K562 (cell line): ENCODE results near the gene SETDB2. TPM values are rescaled to one million over a fixed set of nuclear protein-coding genes. Genes with fewer than 3 reads are reported as not detected.

Experiments
- ATAC-seq: fragments of 200-7000 bp; cut with Tn5 transposase; 3 replicates; pipeline ENCODE4 v1.9.1; 2020; ENCODE audit warnings: moderate library complexity
- BruUV-seq: library from RNA; stranded (reverse); fragments of 400-500 nt; replicated peaks from 2 replicates; lab custom pipeline; 2021; lab: Mats Ljungman, UMichigan
- CTCF ChIA-PET: fragments of 300-600 bp; formaldehyde crosslinking; extraction: SDS; loops from one replicate; lab custom pipeline; 2021; ENCODE audit warnings: low intra/inter-chr PET ratio; lab: Yijun Ruan, JAX
- POLR2A ChIA-PET: fragments of 300-600, 350-650 bp; sonication (Branson Sonifier 250); formaldehyde crosslinking; extraction: SDS; loops from one replicate; lab custom pipeline; 2021; ENCODE audit warnings: antibody characterized with exemption, inconsistent platforms; lab: Yijun Ruan, JAX
- DNase-seq, 4 experiments: peaks; one replicate each; pipeline versions ENCODE4 v3.0.0 to v3.0.0-alpha.2; 2011 to 2018; ENCODE audit warnings: low spot score in 3 of 4, mixed read lengths in 3 of 4; ENCODE audit errors: extremely low read depth in 1 of 4
- FAIRE-seq: peaks from 2 replicates; lab custom pipeline; 2011; peaks lifted over from hg19 to GRCh38; lab: Jason Lieb, UNC
- H2AFZ ChIP-seq: 2 replicates; pipeline ENCODE4 v1.6.0; 2011; ENCODE audit warnings: low read depth, low read length, control low read depth, inconsistent platforms
- H3K27ac ChIP-seq: fragments of 200-600 bp; 3 replicates; pipeline ENCODE4 v1.8.0; 2011; ENCODE audit warnings: low read depth, mild to moderate bottlenecking, control low read depth, inconsistent platforms, low read length, moderate library complexity, mixed read lengths; ENCODE audit errors: extremely low read depth
- H3K27me3 ChIP-seq, 2 experiments: fragments of 300-600 bp in 1 of 2; 2 replicates in 1 of 2; 3 replicates in 1 of 2; pipeline versions ENCODE4 v1.6.0 to v1.8.0; 2011; ENCODE audit warnings: inconsistent platforms in 2 of 2, low read length in 2 of 2, mild to moderate bottlenecking in 1 of 2, mixed read lengths in 1 of 2, moderate library complexity in 1 of 2; ENCODE audit not compliant: control insufficient read depth in 2 of 2, insufficient read depth in 2 of 2
- H3K36me3 ChIP-seq: fragments of 300-600 bp; 3 replicates; pipeline ENCODE4 v1.8.0; 2011; ENCODE audit warnings: mild to moderate bottlenecking, low read length, inconsistent platforms; ENCODE audit not compliant: control insufficient read depth, insufficient read depth
- H3K4me1 ChIP-seq, 2 experiments: fragments of 200-600 bp in 1 of 2; replicated peaks in 1 of 2; 2 replicates in 1 of 2; 3 replicates in 1 of 2; pipeline versions ENCODE4 v1.5.1 to v1.8.0; 2011; ENCODE audit warnings: inconsistent platforms in 2 of 2, low read length in 2 of 2, mild to moderate bottlenecking in 1 of 2, mixed read lengths in 1 of 2, moderate library complexity in 1 of 2; ENCODE audit not compliant: control insufficient read depth in 2 of 2, insufficient read depth in 2 of 2
- H3K4me2 ChIP-seq: 2 replicates; pipeline ENCODE4 v1.6.1; 2011; ENCODE audit warnings: low read length, control low read depth, inconsistent platforms, mixed read lengths; ENCODE audit not compliant: insufficient read depth
- H3K4me3 ChIP-seq: fragments of 200-600 bp; sonication (generic), shearing (Covaris generic); 2 replicates; pipeline ENCODE4 v1.5.1; 2016; ENCODE audit warnings: control low read depth, inconsistent platforms
- H3K79me2 ChIP-seq: fragments of 200-600 bp; 3 replicates; pipeline ENCODE4 v1.8.0; 2011; ENCODE audit warnings: low read length, inconsistent platforms; ENCODE audit not compliant: control insufficient read depth, insufficient read depth
- H3K9ac ChIP-seq, 2 experiments: 2 replicates each; pipeline versions ENCODE4 v1.6.0 to v1.6.1; 2011; ENCODE audit warnings: low read depth in 2 of 2, low read length in 2 of 2, control low read depth in 1 of 2, inconsistent platforms in 1 of 2, mild to moderate bottlenecking in 1 of 2, mixed read lengths in 1 of 2; ENCODE audit not compliant: insufficient read depth in 1 of 2
- H3K9me1 ChIP-seq: one replicate; pipeline ENCODE4 v1.6.0; 2011; ENCODE audit warnings: inconsistent platforms, mild to moderate bottlenecking, low read length, moderate library complexity; ENCODE audit not compliant: control insufficient read depth, insufficient read depth
- H3K9me3 ChIP-seq: replicated peaks from 2 replicates; pipeline ENCODE4 v1.5.1; 2011; ENCODE audit warnings: low read depth, low read length, inconsistent platforms; ENCODE audit not compliant: control insufficient read depth, insufficient read depth
- H4K20me1 ChIP-seq: replicated peaks from 2 replicates; pipeline ENCODE4 v1.6.1; 2011; ENCODE audit warnings: low read length, inconsistent platforms, mixed read lengths; ENCODE audit not compliant: control insufficient read depth, insufficient read depth
- CAMTA2 ChIP-seq: fragments of 250-450 bp; sonication (Bioruptor Pico); conservative IDR thresholded peaks from 2 replicates; pipeline ENCODE4 v1.5.1; 2022
- HDAC3 ChIP-seq: fragments of 450-650 bp; IDR thresholded peaks from 2 replicates; pipeline ENCODE4 v1.6.1; 2018; ENCODE audit warnings: borderline replicate concordance, mild to moderate bottlenecking, moderate library complexity; ENCODE audit not compliant: partially characterized antibody
- HNRNPLL ChIP-seq: fragments of 200-400 bp; formaldehyde crosslinking; IDR thresholded peaks from 2 replicates; pipeline ENCODE4 v1.6.1; 2017; ENCODE audit warnings: low read length, low read depth, mild to moderate bottlenecking; ENCODE audit not compliant: poor library complexity, severe bottlenecking
- SMARCC2 ChIP-seq: fragments of 450-650 bp; IDR thresholded peaks from 2 replicates; pipeline ENCODE4 v1.6.1; 2017; ENCODE audit warnings: antibody characterized with exemption, moderate library complexity, mild to moderate bottlenecking, low read depth
- TAF9B ChIP-seq: fragments of 450-650 bp; IDR thresholded peaks from 2 replicates; pipeline ENCODE4 v1.6.1; 2018; ENCODE audit warnings: mild to moderate bottlenecking; ENCODE audit not compliant: partially characterized antibody
- TOE1 ChIP-seq, 2 experiments: fragments of 450-650 bp in 1 of 2; sonication (generic) in 1 of 2; formaldehyde crosslinking in 1 of 2; IDR thresholded peaks; 2 replicates each; pipeline versions ENCODE4 v1.7.1 to v1.8.0; 2016 to 2022; ENCODE audit warnings: borderline replicate concordance in 2 of 2, mild to moderate bottlenecking in 2 of 2, antibody characterized with exemption in 1 of 2, inconsistent platforms in 1 of 2, low read depth in 1 of 2, missing genetic modification reagents in 1 of 2, moderate library complexity in 1 of 2
- WGBS: fragments of 100-300 bp; shearing (Covaris generic); methylation state at CpG from one replicate; pipeline ENCODE4 v1.1.6; 2016; ENCODE audit warnings: low coverage, mixed read lengths; ENCODE audit not compliant: insufficient coverage; ENCODE audit errors: missing lambda C conversion rate; 5-methylcytosine and 5-hydroxymethylcytosine counted together
- in situ Hi-C: fragments of 300-500 bp; cut with MboI; formaldehyde crosslinking; loops from 4 replicates; pipeline ENCODE4 v1.15.0; 2018; ENCODE audit warnings: inconsistent platforms, mixed read lengths
- intact Hi-C: fragments of 100-400 bp; cut with micrococcal nuclease; formaldehyde crosslinking; loops from 2 replicates; pipeline ENCODE4 v1.14.2; 2022
- polyA plus RNA-seq, 8 experiments: library from polyadenylated mRNA; depleted of rRNA in 4 of 8; stranded (reverse) in 5 of 8; unstranded in 3 of 8; fragments of >200 nt; fragmentation: Nextera tagmentation in 2 of 8; fragmentation: Illumina TruSeq in 1 of 8; extraction: Ambion mirVana in 2 of 8; extraction: Trizol in 1 of 8; gene quantifications; 2 replicates each; pipeline versions ENCODE4 v1.2.1 to v1.2.3, GENCODE V29; 2011 to 2014; ENCODE audit warnings: inconsistent platforms in 1 of 8, missing spikeins in 1 of 8
- total RNA-seq, 7 experiments: library from RNA; depleted of rRNA in 6 of 7; stranded (reverse); fragments of >200 nt in 6 of 7; fragmentation: Illumina TruSeq in 2 of 7; extraction: Trizol in 2 of 7; gene quantifications; 2 replicates each; pipeline versions ENCODE4 v1.2.1 to v1.2.3, GENCODE V29; 2011 to 2021; ENCODE audit warnings: low replicate concordance in 1 of 7
- TF ChIP-seq, protein P1 (sequence below): fragments of 450-650 bp; formaldehyde crosslinking; IDR thresholded peaks from 2 replicates; pipeline ENCODE4 v1.4.0; 2020; ENCODE audit warnings: mild to moderate bottlenecking, mixed read lengths
- TF ChIP-seq, protein P2 (sequence below): fragments of 450-650 bp; IDR thresholded peaks from 2 replicates; pipeline ENCODE4 v1.6.1; 2016

The SETDB2 gene
- total and polyA plus RNA-seq, 9 of the 15 experiments (the other 6 are each of a cell fraction or from before 2014, with no cell fraction given) = 1.0 to 9.0 (median 6.1) TPM

DNA sequence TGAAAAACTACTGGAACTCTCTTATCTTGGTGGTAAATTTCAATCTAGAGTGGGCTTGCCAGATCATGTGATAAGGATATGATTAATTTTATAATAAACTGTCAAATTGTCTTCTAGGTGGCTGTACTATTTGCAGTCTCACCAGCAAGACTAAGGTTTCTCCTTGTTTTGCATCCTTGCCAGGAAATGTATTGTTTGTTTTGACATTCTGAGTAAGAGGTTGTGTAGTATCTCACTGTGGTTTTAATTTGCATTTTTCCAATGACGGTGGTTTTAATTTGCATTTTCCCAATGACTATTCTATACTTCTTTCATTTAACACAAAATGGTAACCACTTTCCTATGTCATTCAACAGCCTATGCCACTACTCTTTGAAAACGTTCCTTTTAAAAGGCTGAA, 2.2 kb upstream of the SETDB2 start (continued):
- TF ChIP-seq, protein P1, sequence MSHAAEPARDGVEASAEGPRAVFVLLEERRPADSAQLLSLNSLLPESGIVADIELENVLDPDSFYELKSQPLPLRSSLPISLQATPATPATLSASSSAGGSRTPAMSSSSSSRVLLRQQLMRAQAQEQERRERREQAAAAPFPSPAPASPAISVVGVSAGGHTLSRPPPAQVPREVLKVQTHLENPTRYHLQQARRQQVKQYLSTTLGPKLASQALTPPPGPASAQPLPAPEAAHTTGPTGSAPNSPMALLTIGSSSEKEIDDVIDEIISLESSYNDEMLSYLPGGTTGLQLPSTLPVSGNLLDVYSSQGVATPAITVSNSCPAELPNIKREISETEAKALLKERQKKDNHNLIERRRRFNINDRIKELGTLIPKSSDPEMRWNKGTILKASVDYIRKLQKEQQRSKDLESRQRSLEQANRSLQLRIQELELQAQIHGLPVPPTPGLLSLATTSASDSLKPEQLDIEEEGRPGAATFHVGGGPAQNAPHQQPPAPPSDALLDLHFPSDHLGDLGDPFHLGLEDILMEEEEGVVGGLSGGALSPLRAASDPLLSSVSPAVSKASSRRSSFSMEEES (CRISPR knock-in tag) = no peak
- TF ChIP-seq SMARCC2 = no peak

DNA sequence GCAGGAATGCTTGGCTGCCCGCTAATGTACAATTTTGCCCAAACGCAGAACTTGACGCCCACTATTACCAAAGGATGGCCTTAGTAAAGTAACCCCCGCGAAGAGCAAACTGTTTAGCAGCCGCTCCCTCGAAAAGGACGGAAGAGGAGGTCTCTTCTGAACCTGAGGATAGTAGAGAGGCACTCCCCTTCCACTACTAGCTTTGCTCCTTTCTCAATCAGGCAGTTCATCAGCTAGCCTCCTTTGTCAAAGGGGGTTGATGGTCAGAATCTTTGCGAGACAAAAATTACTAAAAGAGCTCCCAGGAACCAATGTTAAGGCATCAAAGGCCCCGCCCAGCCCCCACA, 744 bp upstream of the SETDB2 start:
- ChIA-PET POLR2A (interaction anchor here (0.6 to 1.8 kb wide), 4 partner anchors 11 to 108 kb away, joined by 4 to 7 read pairs (median 4); no protein-coding TSS in a partner anchor), CTCF (interaction anchor here (0.7 kb wide), 1 partner anchor 639 kb away, joined by 3 read pairs; no protein-coding TSS in a partner anchor)
- DNase-seq (peak in 1 of 4 experiments; percentile 19), ATAC-seq (no peak), FAIRE-seq (no peak)
- H3K9me3 ChIP-seq = no peaks in the 10 kb centered on the region
- no peaks in the 10 kb centered on the region for H3K36me3 ChIP-seq
- H3K79me2 ChIP-seq = peaks cover 38% of the 10 kb centered on the region
- H3K27me3 ChIP-seq = no peaks in the 10 kb centered on the region
- peak overlapping the region; percentile 99 for H2AFZ ChIP-seq
- in situ Hi-C loops (no loop called here), intact Hi-C loops (no loop called here)
- WGBS = 52% methylated on average over 7 of the region's 10 CpGs
- H3K9me1 ChIP-seq = no peaks in the 10 kb centered on the region
- peak overlapping the region; percentile 81 for H3K4me3 ChIP-seq
- H3K4me1 ChIP-seq = peaks cover 0 to 6% of the 10 kb centered on the region in 2 experiments; a peak in 2 of 5 replicates
- peak overlapping the region; percentile 97 for H3K4me2 ChIP-seq
- H3K9ac ChIP-seq = peak overlapping the region; percentile 81 to 91
- H3K27ac ChIP-seq = peak overlapping the region; percentile 82
- BruUV-seq = TSS peak; percentile 88
- TF ChIP-seq TOE1 (IDR thresholded peaks at IDR 0.05; ENCODE audit: borderline replicate concordance) = no peak
- no peak for TF ChIP-seq TOE1 (CRISPR knock-in tag; IDR thresholded peaks at IDR 0.05; ENCODE audit: borderline replicate concordance, low read depth)
- TF ChIP-seq HNRNPLL = no peak
- peak; percentile 20 for TF ChIP-seq TAF9B
- TF ChIP-seq, protein P2, sequence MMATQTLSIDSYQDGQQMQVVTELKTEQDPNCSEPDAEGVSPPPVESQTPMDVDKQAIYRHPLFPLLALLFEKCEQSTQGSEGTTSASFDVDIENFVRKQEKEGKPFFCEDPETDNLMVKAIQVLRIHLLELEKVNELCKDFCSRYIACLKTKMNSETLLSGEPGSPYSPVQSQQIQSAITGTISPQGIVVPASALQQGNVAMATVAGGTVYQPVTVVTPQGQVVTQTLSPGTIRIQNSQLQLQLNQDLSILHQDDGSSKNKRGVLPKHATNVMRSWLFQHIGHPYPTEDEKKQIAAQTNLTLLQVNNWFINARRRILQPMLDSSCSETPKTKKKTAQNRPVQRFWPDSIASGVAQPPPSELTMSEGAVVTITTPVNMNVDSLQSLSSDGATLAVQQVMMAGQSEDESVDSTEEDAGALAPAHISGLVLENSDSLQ = no peak
- TF ChIP-seq CAMTA2 (CRISPR knock-in tag) = no peak
- no peak for TF ChIP-seq HDAC3
- no peaks in the 10 kb centered on the region for H4K20me1 ChIP-seq
